Ishikawa (cell line): ENCODE measurements around the gene AGMO.

Source experiments
- CEBPB ChIP-seq: IDR thresholded peaks from 2 replicates; pipeline ENCODE4 v1.6.1; 2012
- CREB1 ChIP-seq: IDR thresholded peaks from 2 replicates; pipeline ENCODE4 v1.6.1; 2012; ENCODE audit warnings: low read depth
- EGR1 ChIP-seq: IDR thresholded peaks from 2 replicates; pipeline ENCODE4 v1.6.1; 2012
- EP300 ChIP-seq: IDR thresholded peaks from 2 replicates; pipeline ENCODE4 v1.6.1; 2012; ENCODE audit warnings: borderline replicate concordance
- FOXM1 ChIP-seq: IDR thresholded peaks from 2 replicates; pipeline ENCODE4 v1.6.1; 2012; ENCODE audit warnings: low read depth, borderline replicate concordance
- NFIC ChIP-seq: IDR thresholded peaks from 2 replicates; pipeline ENCODE4 v1.6.1; 2012
- RAD21 ChIP-seq: IDR thresholded peaks from 2 replicates; pipeline ENCODE4 v1.6.1; 2012; ENCODE audit warnings: low read depth
- TAF1 ChIP-seq: IDR thresholded peaks from 2 replicates; pipeline ENCODE4 v1.6.1; 2012; ENCODE audit warnings: low read depth, mild to moderate bottlenecking
- TCF12 ChIP-seq: IDR thresholded peaks from 2 replicates; pipeline ENCODE4 v1.6.1; 2012; ENCODE audit warnings: low read depth
- TEAD4 ChIP-seq: IDR thresholded peaks from 2 replicates; pipeline ENCODE4 v1.6.1; 2012
- YY1 ChIP-seq: IDR thresholded peaks from 2 replicates; pipeline ENCODE4 v1.6.1; 2012; ENCODE audit warnings: low read depth
- TF ChIP-seq, protein P1 (sequence below): IDR thresholded peaks from 2 replicates; pipeline ENCODE4 v1.6.1; 2012; ENCODE audit warnings: low read depth, mild to moderate bottlenecking
- TF ChIP-seq, protein P2 (sequence below): IDR thresholded peaks from 2 replicates; pipeline ENCODE4 v1.6.1; 2012
- TF ChIP-seq, protein P3 (sequence below): IDR thresholded peaks from 2 replicates; pipeline ENCODE4 v1.6.1; 2012

DNA sequence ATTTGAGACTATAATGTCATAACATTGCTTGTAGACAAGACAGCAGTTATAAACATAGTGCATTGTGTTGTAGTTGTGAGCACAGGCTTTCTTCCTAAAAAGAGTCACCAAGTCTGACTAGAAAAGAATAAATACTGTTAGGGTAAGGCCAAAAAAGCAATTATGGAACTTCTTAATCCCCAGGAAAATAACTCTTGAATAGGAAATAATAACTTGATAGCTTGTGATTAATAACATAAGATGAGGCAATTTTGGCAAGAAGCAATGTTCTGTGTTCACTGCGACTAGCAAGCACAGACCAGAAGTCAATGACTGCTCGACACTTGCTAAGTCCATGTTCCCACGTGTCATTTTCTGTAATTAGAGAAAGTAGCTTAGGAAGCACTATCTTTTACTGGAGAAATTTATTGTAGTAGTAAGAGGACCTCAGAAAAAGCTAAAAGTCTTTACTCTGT is 97.1 kb downstream of the AGMO start:
- TF ChIP-seq YY1 (no peak), TCF12 (no peak), EP300 (no peak), TEAD4 (no peak), TAF1 (no peak), CEBPB (no peak), EGR1 (no peak), RAD21 (no peak), CREB1 (no peak), NFIC (no peak), FOXM1 (no peak)
- TF ChIP-seq, protein P1, sequence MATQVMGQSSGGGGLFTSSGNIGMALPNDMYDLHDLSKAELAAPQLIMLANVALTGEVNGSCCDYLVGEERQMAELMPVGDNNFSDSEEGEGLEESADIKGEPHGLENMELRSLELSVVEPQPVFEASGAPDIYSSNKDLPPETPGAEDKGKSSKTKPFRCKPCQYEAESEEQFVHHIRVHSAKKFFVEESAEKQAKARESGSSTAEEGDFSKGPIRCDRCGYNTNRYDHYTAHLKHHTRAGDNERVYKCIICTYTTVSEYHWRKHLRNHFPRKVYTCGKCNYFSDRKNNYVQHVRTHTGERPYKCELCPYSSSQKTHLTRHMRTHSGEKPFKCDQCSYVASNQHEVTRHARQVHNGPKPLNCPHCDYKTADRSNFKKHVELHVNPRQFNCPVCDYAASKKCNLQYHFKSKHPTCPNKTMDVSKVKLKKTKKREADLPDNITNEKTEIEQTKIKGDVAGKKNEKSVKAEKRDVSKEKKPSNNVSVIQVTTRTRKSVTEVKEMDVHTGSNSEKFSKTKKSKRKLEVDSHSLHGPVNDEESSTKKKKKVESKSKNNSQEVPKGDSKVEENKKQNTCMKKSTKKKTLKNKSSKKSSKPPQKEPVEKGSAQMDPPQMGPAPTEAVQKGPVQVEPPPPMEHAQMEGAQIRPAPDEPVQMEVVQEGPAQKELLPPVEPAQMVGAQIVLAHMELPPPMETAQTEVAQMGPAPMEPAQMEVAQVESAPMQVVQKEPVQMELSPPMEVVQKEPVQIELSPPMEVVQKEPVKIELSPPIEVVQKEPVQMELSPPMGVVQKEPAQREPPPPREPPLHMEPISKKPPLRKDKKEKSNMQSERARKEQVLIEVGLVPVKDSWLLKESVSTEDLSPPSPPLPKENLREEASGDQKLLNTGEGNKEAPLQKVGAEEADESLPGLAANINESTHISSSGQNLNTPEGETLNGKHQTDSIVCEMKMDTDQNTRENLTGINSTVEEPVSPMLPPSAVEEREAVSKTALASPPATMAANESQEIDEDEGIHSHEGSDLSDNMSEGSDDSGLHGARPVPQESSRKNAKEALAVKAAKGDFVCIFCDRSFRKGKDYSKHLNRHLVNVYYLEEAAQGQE = no peak
- TF ChIP-seq, protein P2, sequence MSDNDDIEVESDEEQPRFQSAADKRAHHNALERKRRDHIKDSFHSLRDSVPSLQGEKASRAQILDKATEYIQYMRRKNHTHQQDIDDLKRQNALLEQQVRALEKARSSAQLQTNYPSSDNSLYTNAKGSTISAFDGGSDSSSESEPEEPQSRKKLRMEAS = no peak
- TF ChIP-seq, protein P3, sequence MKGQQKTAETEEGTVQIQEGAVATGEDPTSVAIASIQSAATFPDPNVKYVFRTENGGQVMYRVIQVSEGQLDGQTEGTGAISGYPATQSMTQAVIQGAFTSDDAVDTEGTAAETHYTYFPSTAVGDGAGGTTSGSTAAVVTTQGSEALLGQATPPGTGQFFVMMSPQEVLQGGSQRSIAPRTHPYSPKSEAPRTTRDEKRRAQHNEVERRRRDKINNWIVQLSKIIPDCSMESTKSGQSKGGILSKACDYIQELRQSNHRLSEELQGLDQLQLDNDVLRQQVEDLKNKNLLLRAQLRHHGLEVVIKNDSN = no peak
